Gastroesophageal sphincter (tissue), 4 donors: ENCODE results near the gene HOXA5. TPM values are rescaled to one million over a fixed set of nuclear protein-coding genes. Genes with fewer than 3 reads are reported as not detected.

Experiments
- ATAC-seq: fragments of 150-250 bp; one replicate; pipeline ENCODE4 v1.9.1; 2016; ENCODE audit warnings: mild to moderate bottlenecking, moderate library complexity
- H3K27ac ChIP-seq, 4 donors: fragments of 200-600 bp; sonication (generic) in 3 of 4; 1 replicate in 3 of 4; 2 replicates in 1 of 4; pipeline ENCODE4 v1.5.1; 2016 to 2019
- H3K27me3 ChIP-seq: fragments of 200-600 bp; sonication (generic); one replicate; pipeline ENCODE4 v1.5.1; 2019
- H3K36me3 ChIP-seq, 2 donors: fragments of 200-600 bp; sonication (generic); one replicate each; pipeline ENCODE4 v1.5.1; 2019; ENCODE audit warnings: control low read depth in 1 of 2
- H3K4me1 ChIP-seq, 3 donors: fragments of 200-600 bp; sonication (generic); 1 replicate in 2 of 3; 2 replicates in 1 of 3; pipeline ENCODE4 v1.5.1; 2016 to 2019; ENCODE audit warnings: control low read depth in 2 of 3
- H3K4me3 ChIP-seq, 2 donors: fragments of 200-600 bp; sonication (generic); one replicate each; pipeline ENCODE4 v1.5.1; 2019; ENCODE audit warnings: mild to moderate bottlenecking in 1 of 2, moderate library complexity in 1 of 2
- H3K9me3 ChIP-seq, 3 donors: fragments of 200-600 bp; sonication (generic); one replicate each; pipeline ENCODE4 v1.5.1; 2017 to 2019; ENCODE audit warnings: control low read depth in 2 of 3
- EP300 ChIP-seq: sonication (generic); formaldehyde crosslinking; IDR thresholded peaks from one replicate; pipeline ENCODE4 v1.6.1; 2017; ENCODE audit warnings: antibody characterized with exemption, mild to moderate bottlenecking
- POLR2A ChIP-seq, 2 donors: fragments of 450-650 bp; IDR thresholded peaks; one replicate each; pipeline ENCODE4 v1.6.1; 2017; ENCODE audit warnings: antibody characterized with exemption in 2 of 2, mild to moderate bottlenecking in 2 of 2, moderate library complexity in 1 of 2
- POLR2AphosphoS5 ChIP-seq: sonication (generic); formaldehyde crosslinking; IDR thresholded peaks from one replicate; pipeline ENCODE4 v1.6.1; 2017; ENCODE audit warnings: antibody characterized with exemption
- WGBS, 2 donors: methylation state at CpG; one replicate each; pipeline ENCODE4 v1.1.5; 2018; ENCODE audit warnings: low coverage in 1 of 2; 5-methylcytosine and 5-hydroxymethylcytosine counted together
- total RNA-seq, 4 donors: library from RNA; depleted of rRNA; stranded (reverse); fragments of >200 nt; gene quantifications; one replicate each; pipeline ENCODE4 v1.1.0, GENCODE V29; 2016
- TF ChIP-seq, protein P1 (sequence below), 4 experiments: fragments of 200-600 bp in 2 of 4; fragments of 450-650 bp in 2 of 4; sonication (generic) in 1 of 4; IDR thresholded peaks; one replicate each; pipeline ENCODE4 v1.5.1; 2017 to 2019; ENCODE audit warnings: antibody characterized with exemption in 4 of 4, mild to moderate bottlenecking in 2 of 4, moderate library complexity in 2 of 4

The HOXA5 gene
- total RNA-seq: 10 to 100 TPM; 11.0 to 34.6 (median 29.3) TPM

- Histone ChIP-seq H3K36me3 (no peaks in the 10 kb centered on the region), H3K4me3 (peak within 1 kb of the TSS; percentile 94 to 98), H3K27me3 (peaks cover 19% of the 10 kb centered on the region), H3K9me3 (no peaks in the 10 kb centered on the region), H3K4me1 (peaks cover 0 to 47% (median 0%) of the 10 kb centered on the region in 3 donors), H3K27ac (peak within 1 kb of the TSS; percentile 90 to 100 (median 98))
- peak; percentile 91 for ATAC-seq
- TF ChIP-seq, protein P1, sequence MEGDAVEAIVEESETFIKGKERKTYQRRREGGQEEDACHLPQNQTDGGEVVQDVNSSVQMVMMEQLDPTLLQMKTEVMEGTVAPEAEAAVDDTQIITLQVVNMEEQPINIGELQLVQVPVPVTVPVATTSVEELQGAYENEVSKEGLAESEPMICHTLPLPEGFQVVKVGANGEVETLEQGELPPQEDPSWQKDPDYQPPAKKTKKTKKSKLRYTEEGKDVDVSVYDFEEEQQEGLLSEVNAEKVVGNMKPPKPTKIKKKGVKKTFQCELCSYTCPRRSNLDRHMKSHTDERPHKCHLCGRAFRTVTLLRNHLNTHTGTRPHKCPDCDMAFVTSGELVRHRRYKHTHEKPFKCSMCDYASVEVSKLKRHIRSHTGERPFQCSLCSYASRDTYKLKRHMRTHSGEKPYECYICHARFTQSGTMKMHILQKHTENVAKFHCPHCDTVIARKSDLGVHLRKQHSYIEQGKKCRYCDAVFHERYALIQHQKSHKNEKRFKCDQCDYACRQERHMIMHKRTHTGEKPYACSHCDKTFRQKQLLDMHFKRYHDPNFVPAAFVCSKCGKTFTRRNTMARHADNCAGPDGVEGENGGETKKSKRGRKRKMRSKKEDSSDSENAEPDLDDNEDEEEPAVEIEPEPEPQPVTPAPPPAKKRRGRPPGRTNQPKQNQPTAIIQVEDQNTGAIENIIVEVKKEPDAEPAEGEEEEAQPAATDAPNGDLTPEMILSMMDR (IDR thresholded peaks at IDR 0.05): peak; percentile 93 to 99 (median 98)
- TF ChIP-seq POLR2A (IDR thresholded peaks at IDR 0.05) (peak; percentile 68 to 78), EP300 (peak; percentile 22), POLR2AphosphoS5 (peak; percentile 98)
- 6 to 13% methylated on average over 14 to 21 of the region's 86 CpGs for WGBS, 2 donors
Observed at GRCh38 chr7:27143023-27143949, at the start of gene HOXA5. HOXA5 (minus strand) TSS chr7:27143681; CDS start chr7:27143607, 74 bp downstream.

- 8 to 9% methylated on average over 6 to 7 of the region's 78 CpGs for WGBS, 2 donors
- peaks cover 100% of the 10 kb centered on the region for H3K27me3 ChIP-seq
- H3K4me1 ChIP-seq: peaks cover 0 to 39% (median 20%) of the 10 kb centered on the region in 3 donors
- no peaks in the 10 kb centered on the region for H3K36me3 ChIP-seq
- no peak for TF ChIP-seq EP300
- no peak for TF ChIP-seq POLR2A (IDR thresholded peaks at IDR 0.05)
- TF ChIP-seq, protein P1 (IDR thresholded peaks at IDR 0.05): no peak
- no peak for TF ChIP-seq POLR2AphosphoS5
- no peaks in the 10 kb centered on the region for H3K9me3 ChIP-seq
- H3K4me3 ChIP-seq: peak overlapping the region in 1 of 2 donors; percentile 27
- peak; percentile 45 for ATAC-seq
- H3K27ac ChIP-seq: no peak overlapping the region
Observed at GRCh38 chr7:27192546-27193334, 49.3 kb upstream of the HOXA5 start.

DNA sequence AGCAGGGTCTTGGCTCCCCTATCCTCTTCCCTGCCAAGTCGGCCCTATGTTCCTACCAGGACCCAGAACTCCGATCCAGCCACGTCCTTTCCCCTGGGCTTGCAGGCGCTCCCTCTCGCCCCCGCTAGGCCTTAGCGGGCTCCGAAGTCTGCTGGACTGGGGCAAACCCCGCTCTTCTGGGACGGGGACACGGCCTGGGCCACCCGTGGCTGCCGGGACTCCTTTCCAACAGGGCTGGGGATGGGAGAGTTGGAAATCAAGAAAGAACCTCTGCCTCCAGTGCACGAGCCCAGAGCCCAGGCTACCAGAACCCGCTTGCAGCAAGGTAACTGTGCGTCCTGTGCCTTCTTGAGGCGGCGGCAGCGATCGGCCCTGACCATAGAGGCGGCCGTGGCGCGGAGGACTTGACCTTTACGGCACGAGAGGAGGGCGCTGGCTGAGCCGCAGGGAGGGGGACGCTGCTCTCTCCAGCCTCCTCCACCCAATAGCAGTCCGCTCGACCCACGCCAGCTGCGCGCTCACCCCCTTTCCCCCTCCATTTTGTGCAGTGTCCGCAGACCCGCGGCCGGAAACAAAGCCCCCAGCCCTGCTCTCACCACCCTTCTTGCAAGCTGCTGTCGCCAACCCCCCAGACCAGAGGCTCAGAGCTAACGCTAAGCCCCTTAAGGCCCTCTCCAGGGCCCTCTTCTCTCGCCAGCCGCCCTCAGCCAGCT lies 48.5 kb upstream of the HOXA5 start:
- Histone ChIP-seq H3K27me3 (peaks cover 100% of the 10 kb centered on the region), H3K27ac (no peak overlapping the region), H3K9me3 (no peaks in the 10 kb centered on the region), H3K4me1 (peaks cover 0 to 41% (median 20%) of the 10 kb centered on the region in 3 donors), H3K36me3 (no peaks in the 10 kb centered on the region), H3K4me3 (peak overlapping the region in 1 of 2 donors; percentile 27)
- 0 to 8% methylated on average over 4 to 9 of the region's 42 CpGs for WGBS, 2 donors
- TF ChIP-seq, protein P1 (IDR thresholded peaks at IDR 0.05): no peak
- no peak for TF ChIP-seq POLR2AphosphoS5
- no peak for TF ChIP-seq POLR2A (IDR thresholded peaks at IDR 0.05)
- TF ChIP-seq EP300: no peak
- no peak for ATAC-seq

GRCh38 chr7:27191161-27191731 lies 47.8 kb upstream of the HOXA5 start:
- Histone ChIP-seq H3K4me3 (no peak overlapping the region), H3K27ac (no peak overlapping the region), H3K27me3 (peaks cover 100% of the 10 kb centered on the region), H3K36me3 (no peaks in the 10 kb centered on the region), H3K4me1 (peaks cover 0 to 39% (median 20%) of the 10 kb centered on the region in 3 donors), H3K9me3 (no peaks in the 10 kb centered on the region)
- WGBS, 2 donors: 40 to 50% methylated on average over 2 to 8 of the region's 15 CpGs
- no peak for ATAC-seq
- TF ChIP-seq EP300: no peak
- TF ChIP-seq POLR2A (IDR thresholded peaks at IDR 0.05): no peak
- TF ChIP-seq, protein P1 (IDR thresholded peaks at IDR 0.05): no peak
- no peak for TF ChIP-seq POLR2AphosphoS5
